ENCODE measurements around the gene TAAR8. TPM values are rescaled to one million over a fixed set of nuclear protein-coding genes. Genes with fewer than 3 reads are reported as not detected.
A peak's percentile ranks its signal among the peaks of the same experiment; 100 is the strongest.

The TAAR8 gene
- total and polyA plus RNA-seq, 4 experiments from 2014 or later = not detected

DNA sequence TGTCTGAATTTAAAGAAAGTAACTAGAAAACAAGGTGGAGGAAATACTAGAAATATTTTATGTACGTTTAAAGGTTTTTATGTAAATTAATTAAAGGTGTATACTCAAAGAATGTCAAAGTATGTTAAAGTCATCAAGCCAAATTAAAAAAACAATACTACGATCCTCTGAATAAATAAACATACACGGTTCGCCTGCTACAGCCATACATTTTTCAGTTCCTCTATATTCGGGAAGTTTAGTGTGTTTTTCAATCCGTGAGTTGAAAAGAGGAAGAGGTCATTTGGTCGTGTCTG is 40.2 kb upstream of the TAAR8 start:
- Histone ChIP-seq H3K27ac (ENCODE audit: low read depth, low read length) (peak overlapping the region; percentile 54), H3K36me3 (ENCODE audit: insufficient read depth, low read length) (no peaks in the 10 kb centered on the region), H3K27me3 (ENCODE audit: insufficient read depth, low read length) (no peaks in the 10 kb centered on the region), H3K4me3 (ENCODE audit: low read length in 2 of 2) (peak overlapping the region in 1 of 2 donors; percentile 63), H3K9me3 (ENCODE audit: control insufficient read depth in 1 of 2, low read length in 2 of 2) (no peaks in the 10 kb centered on the region), H3K4me1 (ENCODE audit: insufficient read depth, low read length) (peaks cover 25% of the 10 kb centered on the region)
- DNase-seq = no peak
- CTCF ChIA-PET (ENCODE audit: partially characterized antibody) = interaction anchor here (1.1 to 1.7 kb wide), 7 partner anchors 15 to 1412 kb away, joined by 3 to 10 read pairs (median 6); no protein-coding TSS in a partner anchor
- no peaks in the 10 kb centered on the region for H3K9me3 Mint-ChIP-seq
- H3K27ac Mint-ChIP-seq = peak overlapping the region in 4 of 7 donors; percentile 3 to 78 (median 62)
- H3K36me3 Mint-ChIP-seq = peaks cover 0 to 13% of the 10 kb centered on the region in 2 donors
- peak overlapping the region; percentile 85 to 99 (median 92) for H3K4me3 Mint-ChIP-seq
- POLR2A ChIA-PET (ENCODE audit: partially characterized antibody) = interaction anchor here (0.5 to 1.7 kb wide), 7 partner anchors 25 to 1664 kb away, joined by 3 to 39 read pairs (median 3); partner anchors contain the start of genes RPS12, SLC18B1 and TBPL1
- H3K4me1 Mint-ChIP-seq = peaks cover 30 to 46% (median 37%) of the 10 kb centered on the region in 4 donors
- intact Hi-C loops (cut with micrococcal nuclease) = loop anchor here (2.0 to 5.0 kb wide), 3 partner anchors 19 to 885 kb away; partner anchors contain the start of gene MED23
- no peaks in the 10 kb centered on the region for H3K27me3 Mint-ChIP-seq

DNA sequence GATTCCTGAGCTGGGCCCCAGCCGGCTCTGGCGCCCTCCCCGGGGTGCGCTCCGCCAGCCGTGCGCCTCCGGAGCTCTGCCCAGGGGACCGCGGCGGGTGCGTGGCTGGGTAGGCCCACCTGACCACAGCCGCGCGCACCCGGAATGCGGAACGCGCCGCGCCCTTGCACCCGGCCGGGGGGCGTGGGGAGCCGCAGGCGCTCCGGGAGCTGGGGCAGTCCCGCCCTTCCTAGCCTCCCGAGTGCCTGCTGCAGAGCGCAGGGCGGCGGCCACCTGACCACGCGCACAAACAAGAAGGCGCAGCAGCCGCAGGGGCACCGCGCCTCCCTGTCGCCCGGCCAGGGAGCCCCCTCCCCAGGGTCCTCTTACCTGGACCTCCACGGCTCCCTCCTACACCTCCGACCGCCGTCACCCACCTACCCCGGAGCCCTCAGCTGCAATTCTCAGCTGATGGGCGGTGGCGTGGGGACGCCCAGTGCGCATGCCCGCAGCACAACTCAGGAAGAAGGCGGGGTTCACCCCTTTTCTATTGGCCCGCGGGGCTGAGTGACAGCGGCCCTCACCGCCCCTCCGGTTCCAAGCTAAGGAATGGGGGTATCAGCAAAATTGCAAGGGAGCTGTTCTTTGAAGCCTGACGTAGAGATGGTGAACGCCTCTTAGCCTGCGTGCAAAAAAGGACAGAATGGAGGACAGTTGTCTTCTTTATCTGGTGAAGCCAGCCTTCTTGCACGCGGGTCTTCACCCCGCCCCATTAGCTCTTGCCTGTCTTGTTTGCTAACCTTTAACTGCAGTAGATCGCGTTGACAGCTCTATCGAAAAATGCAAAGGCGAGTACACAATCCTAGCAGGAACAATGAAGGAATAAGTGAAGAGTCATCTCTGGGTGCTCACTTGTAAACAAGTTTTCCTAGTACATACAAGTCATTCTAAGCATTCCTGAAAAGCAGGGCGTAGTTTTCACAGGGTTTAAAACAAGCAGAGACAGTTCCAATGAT is 39.5 kb upstream of the TAAR8 start, which contains the start of gene STX7:
Gene STX7, minus strand, starts transcription at position 479 of the 995 bp plus-strand sequence. CDS start 9,586 bp downstream, outside the sequence.
- no peaks in the 10 kb centered on the region for H3K36me3 ChIP-seq (ENCODE audit: insufficient read depth, low read length)
- Mint-ChIP-seq H3K4me1 (peaks cover 23 to 40% (median 30%) of the 10 kb centered on the region in 4 donors), H3K36me3 (peaks cover 0 to 7% of the 10 kb centered on the region in 2 donors), H3K27ac (peak within 1 kb of the TSS; percentile 47 to 97 (median 92)), H3K4me3 (peak within 1 kb of the TSS; percentile 98 to 99 (median 98)), H3K9me3 (no peaks in the 10 kb centered on the region), H3K27me3 (no peaks in the 10 kb centered on the region)
- DNase-seq = peak; percentile 85 to 89 (median 87)
- intact Hi-C loops (cut with micrococcal nuclease) = loop anchor here (1.0 to 5.0 kb wide), 4 partner anchors 20 to 886 kb away; partner anchors contain the start of genes MED23 and RPS12
- CTCF ChIA-PET (ENCODE audit: partially characterized antibody) = interaction anchor here (0.8 to 1.7 kb wide), 9 partner anchors 15 to 1411 kb away, joined by 3 to 10 read pairs (median 5); partner anchors contain the start of gene SLC18B1
- no peaks in the 10 kb centered on the region for H3K9me3 ChIP-seq (ENCODE audit: control insufficient read depth in 1 of 2, low read length in 2 of 2)
- H3K27me3 ChIP-seq (ENCODE audit: insufficient read depth, low read length) = no peaks in the 10 kb centered on the region
- peaks cover 23% of the 10 kb centered on the region for H3K4me1 ChIP-seq (ENCODE audit: insufficient read depth, low read length)
- POLR2A ChIA-PET (ENCODE audit: partially characterized antibody) = interaction anchor here (0.5 to 1.7 kb wide), 11 partner anchors 14 to 1665 kb away, joined by 3 to 39 read pairs (median 3); partner anchors contain the start of genes RPS12, SLC18B1 and TBPL1
- peak within 1 kb of the TSS; percentile 36 to 63 for H3K4me3 ChIP-seq (ENCODE audit: low read length in 2 of 2)
- peak within 1 kb of the TSS; percentile 54 for H3K27ac ChIP-seq (ENCODE audit: low read depth, low read length)

DNA sequence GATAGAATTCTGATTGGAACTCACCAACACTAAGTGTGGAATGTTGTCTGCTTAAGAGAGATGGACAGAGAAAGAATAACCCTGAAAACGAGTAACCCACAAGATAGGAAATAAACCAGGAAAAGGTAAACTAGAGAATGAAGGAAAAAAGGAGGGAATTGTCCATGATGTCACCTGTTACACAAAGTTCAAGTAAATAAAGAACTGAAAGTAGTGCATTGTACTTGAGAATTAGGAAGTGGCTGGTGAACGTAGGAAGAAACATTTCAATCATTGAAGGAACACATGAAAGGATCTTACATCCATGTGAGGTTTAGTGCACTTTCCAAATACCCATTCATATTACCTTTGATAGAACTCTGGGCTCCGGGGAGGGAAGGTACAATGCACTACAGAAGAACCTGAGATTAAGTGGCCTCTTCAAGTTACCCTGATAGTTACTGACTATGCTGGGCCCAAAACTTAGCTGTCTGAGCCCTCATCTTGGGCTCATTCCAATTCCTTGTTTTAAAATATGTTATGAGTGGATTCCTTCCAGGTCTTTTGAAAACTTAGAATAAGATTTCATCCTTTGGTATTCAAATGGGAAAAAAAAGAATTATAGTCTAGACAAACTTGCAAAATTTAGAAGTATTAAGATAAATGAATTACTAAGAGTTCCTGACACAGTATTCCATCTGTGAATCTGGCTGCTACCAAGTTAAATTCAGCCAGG is 38.5 kb upstream of the TAAR8 start:
- H3K9me3 Mint-ChIP-seq = no peaks in the 10 kb centered on the region
- H3K4me1 ChIP-seq (ENCODE audit: insufficient read depth, low read length) = peaks cover 23% of the 10 kb centered on the region
- intact Hi-C loops (cut with micrococcal nuclease) = loop anchor here (1.0 to 5.0 kb wide), 4 partner anchors 21 to 887 kb away; partner anchors contain the start of genes MED23 and RPS12
- peak overlapping the region; percentile 98 to 99 (median 98) for H3K4me3 Mint-ChIP-seq
- H3K27me3 Mint-ChIP-seq = no peaks in the 10 kb centered on the region
- ChIA-PET CTCF (ENCODE audit: partially characterized antibody) (interaction anchor here (1.2 to 1.7 kb wide), 4 partner anchors 14 to 299 kb away, joined by 3 to 10 read pairs (median 7); no protein-coding TSS in a partner anchor), POLR2A (ENCODE audit: partially characterized antibody) (interaction anchor here (1.1 to 1.7 kb wide), 2 partner anchors 27 to 30 kb away, joined by 3 to 7 read pairs; no protein-coding TSS in a partner anchor)
- H3K27me3 ChIP-seq (ENCODE audit: insufficient read depth, low read length) = no peaks in the 10 kb centered on the region
- H3K27ac Mint-ChIP-seq = peak overlapping the region in 2 of 7 donors; percentile 36 to 47
- no peak overlapping the region for H3K4me3 ChIP-seq (ENCODE audit: low read length in 2 of 2)
- H3K36me3 ChIP-seq (ENCODE audit: insufficient read depth, low read length) = no peaks in the 10 kb centered on the region
- no peaks in the 10 kb centered on the region for H3K9me3 ChIP-seq (ENCODE audit: control insufficient read depth in 1 of 2, low read length in 2 of 2)
- peaks cover 17 to 30% (median 24%) of the 10 kb centered on the region in 4 donors for H3K4me1 Mint-ChIP-seq
- DNase-seq = no peak
- no peak overlapping the region for H3K27ac ChIP-seq (ENCODE audit: low read depth, low read length)
- H3K36me3 Mint-ChIP-seq = peaks cover 0 to 1% of the 10 kb centered on the region in 2 donors

DNA sequence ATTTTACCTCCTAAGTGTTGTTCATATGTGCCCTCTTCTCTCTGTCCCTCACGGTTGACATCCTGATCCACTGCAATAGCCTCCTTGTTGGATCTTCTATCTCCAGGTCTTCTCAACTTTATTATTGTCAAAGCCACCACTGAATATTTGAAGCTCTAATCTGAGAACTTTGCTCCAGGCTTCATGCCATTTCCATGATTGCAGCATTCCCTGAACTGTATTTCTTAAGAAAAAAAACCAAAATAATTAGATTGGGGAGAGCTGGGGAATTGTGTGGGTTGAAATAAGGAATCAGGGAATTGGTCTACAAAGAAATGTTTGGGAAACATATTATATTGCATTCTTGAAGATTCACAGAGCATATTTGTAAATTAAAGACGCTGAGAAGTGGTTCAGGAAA is 37.1 kb upstream of the TAAR8 start:
- ChIA-PET CTCF (ENCODE audit: partially characterized antibody) (interaction anchor here (1.3 to 3.6 kb wide), 3 partner anchors 12 to 283 kb away, joined by 3 to 19 read pairs (median 5); partner anchors contain the start of gene SLC18B1), POLR2A (ENCODE audit: partially characterized antibody) (no interaction called here)
- peak overlapping the region in 1 of 7 donors; percentile 53 for H3K27ac Mint-ChIP-seq
- Histone ChIP-seq H3K4me1 (ENCODE audit: insufficient read depth, low read length) (peaks cover 23% of the 10 kb centered on the region), H3K9me3 (ENCODE audit: control insufficient read depth in 1 of 2, low read length in 2 of 2) (no peaks in the 10 kb centered on the region), H3K27ac (ENCODE audit: low read depth, low read length) (no peak overlapping the region), H3K36me3 (ENCODE audit: insufficient read depth, low read length) (no peaks in the 10 kb centered on the region), H3K4me3 (ENCODE audit: low read length in 2 of 2) (no peak overlapping the region), H3K27me3 (ENCODE audit: insufficient read depth, low read length) (no peaks in the 10 kb centered on the region)
- peaks cover 0 to 4% of the 10 kb centered on the region in 2 donors for H3K27me3 Mint-ChIP-seq
- DNase-seq = no peak
- no peaks in the 10 kb centered on the region for H3K9me3 Mint-ChIP-seq
- peaks cover 17 to 29% (median 23%) of the 10 kb centered on the region in 4 donors for H3K4me1 Mint-ChIP-seq
- H3K4me3 Mint-ChIP-seq = peak overlapping the region in 2 of 8 donors; percentile 17 to 47
- peaks cover 0 to 1% of the 10 kb centered on the region in 2 donors for H3K36me3 Mint-ChIP-seq
- intact Hi-C loops (cut with micrococcal nuclease) = no loop called here

DNA sequence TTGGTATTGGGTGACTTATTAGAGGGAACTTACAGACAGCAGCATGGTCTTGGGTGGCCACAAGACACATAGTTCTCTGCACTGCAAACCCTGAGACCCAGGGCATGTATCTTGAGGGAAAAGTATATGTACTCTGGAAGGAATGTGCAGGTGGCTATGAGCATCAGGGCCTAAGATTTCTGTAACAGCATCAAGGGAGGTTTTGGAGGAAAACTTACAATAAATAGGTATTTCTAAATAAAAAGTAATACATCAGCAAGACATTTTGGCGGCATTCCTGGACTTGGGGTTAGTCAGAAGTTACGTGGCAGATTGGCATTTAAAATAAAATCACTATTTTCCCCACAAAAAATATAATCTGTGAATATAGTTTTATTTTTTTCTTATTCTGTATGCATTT is 31.5 kb upstream of the TAAR8 start:
- Histone ChIP-seq H3K4me3 (ENCODE audit: low read length in 2 of 2) (no peak overlapping the region), H3K9me3 (ENCODE audit: control insufficient read depth in 1 of 2, low read length in 2 of 2) (no peaks in the 10 kb centered on the region), H3K27me3 (ENCODE audit: insufficient read depth, low read length) (peaks cover 4% of the 10 kb centered on the region), H3K27ac (ENCODE audit: low read depth, low read length) (no peak overlapping the region), H3K36me3 (ENCODE audit: insufficient read depth, low read length) (no peaks in the 10 kb centered on the region), H3K4me1 (ENCODE audit: insufficient read depth, low read length) (no peaks in the 10 kb centered on the region)
- CTCF ChIA-PET (ENCODE audit: partially characterized antibody) = no interaction called here
- Mint-ChIP-seq H3K27me3 (peaks cover 16 to 20% of the 10 kb centered on the region in 2 donors), H3K4me1 (no peaks in the 10 kb centered on the region), H3K27ac (no peak overlapping the region), H3K36me3 (no peaks in the 10 kb centered on the region), H3K4me3 (no peak overlapping the region), H3K9me3 (no peaks in the 10 kb centered on the region)
- intact Hi-C loops (cut with micrococcal nuclease) = no loop called here
- POLR2A ChIA-PET (ENCODE audit: partially characterized antibody) = no interaction called here
- no peak for DNase-seq

DNA sequence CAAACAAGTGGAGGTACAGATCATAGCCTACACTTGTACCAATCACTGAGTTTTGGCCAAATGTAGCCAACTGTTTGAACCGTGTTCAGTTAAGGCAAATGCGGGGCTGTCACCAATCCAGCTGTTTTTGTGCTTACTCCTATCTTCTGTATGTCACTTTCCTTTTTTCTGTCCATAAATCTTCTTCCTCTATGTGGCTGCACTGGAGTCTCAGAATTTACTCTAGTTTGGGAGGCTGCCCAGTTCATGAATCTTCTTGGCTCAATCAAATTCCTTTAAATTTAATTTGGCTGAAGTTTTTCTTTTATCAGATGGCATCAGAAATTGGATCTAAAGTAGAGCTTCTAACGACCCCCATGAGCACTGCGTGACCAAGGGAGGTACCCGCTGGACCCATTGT is 27.8 kb upstream of the TAAR8 start:
- Histone ChIP-seq H3K4me3 (ENCODE audit: low read length in 2 of 2) (no peak overlapping the region), H3K27ac (ENCODE audit: low read depth, low read length) (no peak overlapping the region), H3K9me3 (ENCODE audit: control insufficient read depth in 1 of 2, low read length in 2 of 2) (no peaks in the 10 kb centered on the region), H3K27me3 (ENCODE audit: insufficient read depth, low read length) (peaks cover 6% of the 10 kb centered on the region), H3K4me1 (ENCODE audit: insufficient read depth, low read length) (no peaks in the 10 kb centered on the region), H3K36me3 (ENCODE audit: insufficient read depth, low read length) (no peaks in the 10 kb centered on the region)
- POLR2A ChIA-PET (ENCODE audit: partially characterized antibody) = no interaction called here
- intact Hi-C loops (cut with micrococcal nuclease) = no loop called here
- no peaks in the 10 kb centered on the region for H3K9me3 Mint-ChIP-seq
- DNase-seq = no peak
- CTCF ChIA-PET (ENCODE audit: partially characterized antibody) = no interaction called here
- H3K27me3 Mint-ChIP-seq = peaks cover 25 to 31% of the 10 kb centered on the region in 2 donors
- no peaks in the 10 kb centered on the region for H3K4me1 Mint-ChIP-seq
- H3K36me3 Mint-ChIP-seq = no peaks in the 10 kb centered on the region
- no peak overlapping the region for H3K27ac Mint-ChIP-seq
- no peak overlapping the region for H3K4me3 Mint-ChIP-seq

All from CD4-positive, alpha-beta memory T cell (primary cell).